Measurements from ENCODE around the gene PSME2. TPM values are rescaled to one million over a fixed set of nuclear protein-coding genes. Genes with fewer than 3 reads are reported as not detected.
"Not testable (repeated sequence)": the region's sequence is repeated elsewhere in the genome, so short reads cannot be mapped to it uniquely, and the experiment has no call there.

PSME2 gene
- total RNA-seq, 2 experiments from 2014 or later: 188 to 290 TPM

DNA sequence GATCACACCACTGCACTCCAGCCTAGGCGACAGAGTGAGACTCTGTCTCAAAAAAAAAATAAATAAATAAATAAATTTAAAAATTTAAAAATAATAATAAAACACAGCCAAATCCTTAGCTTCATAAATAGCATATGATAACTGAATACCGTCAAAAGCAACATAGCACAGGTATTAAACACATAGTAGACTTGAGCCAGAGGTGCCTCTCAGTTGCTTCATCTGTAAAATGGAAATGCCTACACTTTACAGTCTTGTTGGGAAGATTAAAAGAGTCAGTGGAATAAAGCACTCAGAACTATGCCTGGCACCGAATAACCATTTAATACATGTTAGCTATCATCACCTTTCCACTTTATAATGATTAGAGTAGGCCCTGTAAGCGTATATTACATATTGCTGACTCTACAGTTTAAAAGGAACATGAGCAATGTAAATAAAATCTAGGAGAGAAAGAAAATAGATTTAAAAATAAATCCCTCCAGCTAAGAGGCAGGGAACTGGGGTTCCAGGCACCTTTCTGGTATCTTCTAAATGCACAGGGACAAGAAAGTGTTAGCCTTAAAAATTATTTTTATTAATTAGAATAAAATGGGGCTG, 39.6 kb downstream of the PSME2 start:
- Histone ChIP-seq H2AFZ (ENCODE audit: low read length) (no peak overlapping the region), H3K4me1 (ENCODE audit: insufficient read depth, low read length, poor library complexity, severe bottlenecking) (peaks cover 11% of the 10 kb centered on the region), H3K9me2 (ENCODE audit: insufficient read depth, low read length) (no peaks in the 10 kb centered on the region), H3K4me3 (ENCODE audit: low read depth, low read length, poor library complexity, severe bottlenecking) (no peak overlapping the region), H3K36me3 (ENCODE audit: insufficient read depth, low read length) (peaks cover 6% of the 10 kb centered on the region), H3K27ac (ENCODE audit: low read depth, low read length, poor library complexity, severe bottlenecking) (no peak overlapping the region), H3K9me3 (ENCODE audit: low read length) (no peaks in the 10 kb centered on the region), H4K20me1 (ENCODE audit: insufficient read depth, low read length) (no peaks in the 10 kb centered on the region), H3K4me2 (ENCODE audit: low read length) (no peak overlapping the region), H3K79me2 (ENCODE audit: insufficient read depth, low read depth, low read length) (no peaks in the 10 kb centered on the region)
- BruUV-seq (replicated peaks): no TSS peak
- POLR2A ChIA-PET: interaction anchor here (0.6 to 7.0 kb wide), 3 partner anchors 13 to 124 kb away, joined by 5 to 80 read pairs (median 5); partner anchors contain the start of gene PCK2
- TF ChIP-seq EZH2phosphoT487 (IDR thresholded peaks at IDR 0.05; ENCODE audit: borderline replicate concordance, low read depth, low read length): no peak
- TF ChIP-seq CTCF (conservative IDR thresholded peaks at IDR 0.05; ENCODE audit: low read length): no peak
- CTCF ChIA-PET (ENCODE audit: unreplicated experiment): interaction anchor here (2.1 kb wide), 1 partner anchor 54 kb away, joined by 8 read pairs; the partner anchor contains the start of gene IRF9
- DNase-seq (ENCODE audit: low spot score): no peak
- intact Hi-C loops (cut with micrococcal nuclease; ENCODE audit: unreplicated experiment): no loop called here

DNA sequence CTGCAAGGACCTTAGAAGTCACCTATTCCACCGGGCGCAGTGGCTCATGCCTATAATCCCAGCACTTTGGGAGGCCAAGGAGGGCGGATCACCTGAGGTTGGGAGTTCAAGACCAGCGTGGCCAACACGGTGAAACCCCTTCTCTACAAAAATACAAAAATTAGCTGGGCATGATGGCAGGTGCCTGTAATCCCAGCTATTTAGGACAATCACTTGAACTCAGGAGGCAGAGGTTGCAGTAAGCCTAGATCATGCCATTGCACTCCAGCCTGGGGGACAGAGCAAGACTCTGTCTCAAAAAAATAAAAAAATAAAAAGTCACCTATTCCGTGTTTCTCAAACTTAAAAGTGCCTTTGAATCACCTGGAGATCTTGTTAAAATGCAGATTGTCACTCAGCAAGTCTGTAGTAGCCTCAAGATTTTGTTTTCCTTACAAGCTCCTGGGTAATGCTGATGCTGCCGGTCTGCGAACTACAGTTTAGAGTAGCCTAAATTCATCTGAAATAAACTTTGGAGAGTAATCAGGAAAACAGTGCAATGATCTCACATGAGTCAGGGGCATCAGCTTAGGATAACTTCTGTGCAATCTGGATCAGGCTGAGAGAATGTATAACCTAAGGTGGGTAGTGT, 40.7 kb downstream of the PSME2 start:
- H4K20me1 ChIP-seq (ENCODE audit: insufficient read depth, low read length); BruUV-seq (replicated peaks); H3K9me3 ChIP-seq (ENCODE audit: low read length); CTCF ChIA-PET (ENCODE audit: unreplicated experiment); H3K36me3 ChIP-seq (ENCODE audit: insufficient read depth, low read length); intact Hi-C loops (cut with micrococcal nuclease; ENCODE audit: unreplicated experiment); H2AFZ ChIP-seq (ENCODE audit: low read length); H3K4me2 ChIP-seq (ENCODE audit: low read length); H3K27ac ChIP-seq (ENCODE audit: low read depth, low read length, poor library complexity, severe bottlenecking); DNase-seq (ENCODE audit: low spot score); H3K4me3 ChIP-seq (ENCODE audit: low read depth, low read length, poor library complexity, severe bottlenecking); H3K9me2 ChIP-seq (ENCODE audit: insufficient read depth, low read length); H3K79me2 ChIP-seq (ENCODE audit: insufficient read depth, low read depth, low read length): not testable (repeated sequence)
- POLR2A ChIA-PET: interaction anchor here (1.3 to 7.0 kb wide), 2 partner anchors 12 to 91 kb away, joined by 4 to 80 read pairs; partner anchors contain the start of gene PCK2
- peaks cover 11% of the 10 kb centered on the region for H3K4me1 ChIP-seq (ENCODE audit: insufficient read depth, low read length, poor library complexity, severe bottlenecking)

GRCh38 chr14:24103451-24103850, 43.0 kb downstream of the PSME2 start:
- no peaks in the 10 kb centered on the region for H3K9me3 ChIP-seq (ENCODE audit: low read length)
- H3K27ac ChIP-seq (ENCODE audit: low read depth, low read length, poor library complexity, severe bottlenecking): no peak overlapping the region
- no peak for DNase-seq (ENCODE audit: low spot score)
- H4K20me1 ChIP-seq (ENCODE audit: insufficient read depth, low read length): no peaks in the 10 kb centered on the region
- no peak for TF ChIP-seq CTCF (conservative IDR thresholded peaks at IDR 0.05; ENCODE audit: low read length)
- TF ChIP-seq EZH2phosphoT487 (IDR thresholded peaks at IDR 0.05; ENCODE audit: borderline replicate concordance, low read depth, low read length): no peak
- no peak overlapping the region for H3K4me2 ChIP-seq (ENCODE audit: low read length)
- H3K79me2 ChIP-seq (ENCODE audit: insufficient read depth, low read depth, low read length): no peaks in the 10 kb centered on the region
- peaks cover 3% of the 10 kb centered on the region for H3K4me1 ChIP-seq (ENCODE audit: insufficient read depth, low read length, poor library complexity, severe bottlenecking)
- BruUV-seq (replicated peaks): no TSS peak
- H3K4me3 ChIP-seq (ENCODE audit: low read depth, low read length, poor library complexity, severe bottlenecking): no peak overlapping the region
- ChIA-PET CTCF (ENCODE audit: unreplicated experiment) (no interaction called here), POLR2A (interaction anchor here (1.5 kb wide), 1 partner anchor 11 kb away, joined by 3 read pairs; the partner anchor contains the start of genes DCAF11 and NRL)
- peaks cover 6% of the 10 kb centered on the region for H3K36me3 ChIP-seq (ENCODE audit: insufficient read depth, low read length)
- no peak overlapping the region for H2AFZ ChIP-seq (ENCODE audit: low read length)
- intact Hi-C loops (cut with micrococcal nuclease; ENCODE audit: unreplicated experiment): no loop called here
- no peaks in the 10 kb centered on the region for H3K9me2 ChIP-seq (ENCODE audit: insufficient read depth, low read length)
